IPS DF 4.7 (cell line): Measurements from ENCODE around the gene SEPHS2.
"Not testable (repeated sequence)": the region's sequence is repeated elsewhere in the genome, so short reads cannot be mapped to it uniquely, and the experiment has no call there.

ENCODE experiments used
- DNase-seq: peaks from one replicate; pipeline ENCODE4 v3.0.0-alpha.2; 2013; ENCODE audit warnings: low spot score; ENCODE audit errors: extremely low read depth

The SEPHS2 gene, protein sequence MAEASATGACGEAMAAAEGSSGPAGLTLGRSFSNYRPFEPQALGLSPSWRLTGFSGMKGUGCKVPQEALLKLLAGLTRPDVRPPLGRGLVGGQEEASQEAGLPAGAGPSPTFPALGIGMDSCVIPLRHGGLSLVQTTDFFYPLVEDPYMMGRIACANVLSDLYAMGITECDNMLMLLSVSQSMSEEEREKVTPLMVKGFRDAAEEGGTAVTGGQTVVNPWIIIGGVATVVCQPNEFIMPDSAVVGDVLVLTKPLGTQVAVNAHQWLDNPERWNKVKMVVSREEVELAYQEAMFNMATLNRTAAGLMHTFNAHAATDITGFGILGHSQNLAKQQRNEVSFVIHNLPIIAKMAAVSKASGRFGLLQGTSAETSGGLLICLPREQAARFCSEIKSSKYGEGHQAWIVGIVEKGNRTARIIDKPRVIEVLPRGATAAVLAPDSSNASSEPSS

DNA sequence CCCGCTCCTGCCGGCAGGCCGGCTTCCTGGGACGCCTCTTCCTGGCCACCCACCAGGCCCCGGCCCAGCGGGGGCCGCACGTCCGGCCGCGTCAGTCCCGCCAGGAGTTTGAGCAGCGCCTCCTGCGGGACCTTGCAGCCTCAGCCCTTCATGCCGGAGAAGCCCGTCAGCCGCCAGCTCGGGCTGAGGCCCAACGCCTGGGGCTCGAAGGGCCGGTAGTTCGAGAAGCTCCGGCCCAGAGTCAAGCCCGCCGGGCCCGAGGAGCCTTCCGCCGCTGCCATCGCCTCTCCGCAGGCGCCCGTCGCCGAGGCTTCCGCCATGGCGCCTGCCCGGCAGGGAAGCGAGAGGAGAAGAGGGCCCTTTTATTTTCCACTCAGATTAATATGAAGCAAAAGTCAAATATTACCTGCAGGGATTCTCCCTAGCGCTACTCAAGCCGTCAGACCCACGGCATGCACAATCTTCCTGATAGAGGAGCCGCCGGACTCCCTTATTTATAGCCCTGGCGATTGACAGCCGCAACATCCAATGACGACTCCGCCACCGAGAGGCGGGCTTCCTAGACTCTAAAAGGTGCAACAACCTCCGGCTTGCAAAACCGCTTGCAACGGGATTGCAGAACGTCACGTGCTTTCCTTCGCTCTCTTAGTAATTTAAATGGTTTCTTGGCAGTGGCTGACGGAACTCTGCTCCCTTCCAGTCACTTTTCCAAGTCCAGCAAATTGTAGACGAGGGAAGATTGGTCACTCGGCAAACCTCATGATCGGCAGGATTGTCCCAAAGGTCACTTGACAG, at the start of gene SEPHS2:
Gene SEPHS2, minus strand, starts transcription at position 467 of the 795 bp plus-strand sequence. Its CDS starts 147 bp downstream, at position 320.
- peak; percentile 92 for DNase-seq

DNA sequence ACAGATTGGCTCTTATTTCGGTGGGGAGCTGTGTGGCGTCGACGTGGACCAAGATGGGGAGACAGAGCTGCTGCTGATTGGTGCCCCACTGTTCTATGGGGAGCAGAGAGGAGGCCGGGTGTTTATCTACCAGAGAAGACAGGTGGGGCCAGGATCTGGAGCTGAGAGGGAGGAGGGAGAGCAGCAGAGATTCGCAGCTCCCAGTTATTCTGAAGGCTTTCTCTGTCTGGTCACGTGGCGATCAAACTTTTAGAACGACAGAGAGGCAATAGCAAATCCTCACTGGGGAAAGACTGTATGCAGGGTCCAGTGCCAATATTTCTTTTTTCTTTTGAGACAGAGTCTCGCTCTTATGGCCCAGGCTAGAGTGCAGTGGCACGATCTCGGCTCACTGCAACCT, 49.0 kb upstream of the SEPHS2 start:
- no peak for DNase-seq

DNA sequence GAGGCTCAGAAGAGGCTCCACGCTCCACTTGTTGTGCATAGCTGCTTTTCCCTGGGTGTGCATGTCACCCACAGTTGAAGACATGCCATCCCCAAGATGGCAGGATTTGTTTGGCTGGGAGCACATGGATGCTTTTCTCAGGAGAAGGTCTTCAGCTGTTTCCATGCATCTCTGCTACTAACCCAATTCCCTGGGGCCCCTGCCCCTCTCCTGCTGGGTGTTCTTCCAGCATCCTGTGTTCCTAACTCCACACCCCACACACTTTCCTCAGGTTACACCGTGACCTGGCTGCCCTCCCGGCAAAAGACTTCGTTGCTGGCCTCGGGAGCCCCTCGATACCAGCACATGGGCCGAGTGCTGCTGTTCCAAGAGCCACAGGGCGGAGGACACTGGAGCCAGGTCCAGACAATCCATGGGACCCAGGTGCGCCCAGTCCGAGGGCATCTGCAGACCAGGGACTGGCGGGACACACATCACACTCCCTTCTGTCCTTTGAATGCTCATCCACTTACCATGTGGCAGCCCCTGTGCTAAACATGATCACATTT, 48.3 kb upstream of the SEPHS2 start:
- no peak for DNase-seq

DNA sequence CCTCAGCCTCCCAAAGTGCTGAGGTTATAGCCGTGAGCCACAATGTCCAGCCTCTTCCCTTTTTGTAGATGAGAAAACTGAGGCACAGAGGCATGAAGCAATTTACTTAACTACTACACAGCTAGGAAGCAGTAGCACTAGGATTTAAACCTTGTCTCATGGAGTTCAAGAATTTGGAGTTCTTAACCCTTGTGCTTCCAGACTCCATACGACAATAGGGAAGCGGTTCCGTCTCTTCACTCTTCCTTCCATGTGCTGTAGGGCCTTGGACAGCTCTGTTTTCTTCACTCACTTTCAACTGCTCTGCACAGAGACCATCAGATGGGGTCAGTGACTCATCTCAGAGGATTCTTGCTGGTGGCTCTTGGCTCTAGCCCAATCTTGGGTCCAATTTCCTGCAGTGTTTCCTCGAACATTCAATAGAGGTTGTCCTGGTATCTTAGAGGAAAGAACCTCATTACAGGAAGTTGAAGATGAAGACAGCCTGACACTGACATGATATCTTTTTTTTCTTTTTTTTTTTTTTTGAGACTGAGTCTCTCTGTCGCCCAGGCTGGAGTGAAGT, 46.2 kb upstream of the SEPHS2 start:
- DNase-seq = no peak

DNA sequence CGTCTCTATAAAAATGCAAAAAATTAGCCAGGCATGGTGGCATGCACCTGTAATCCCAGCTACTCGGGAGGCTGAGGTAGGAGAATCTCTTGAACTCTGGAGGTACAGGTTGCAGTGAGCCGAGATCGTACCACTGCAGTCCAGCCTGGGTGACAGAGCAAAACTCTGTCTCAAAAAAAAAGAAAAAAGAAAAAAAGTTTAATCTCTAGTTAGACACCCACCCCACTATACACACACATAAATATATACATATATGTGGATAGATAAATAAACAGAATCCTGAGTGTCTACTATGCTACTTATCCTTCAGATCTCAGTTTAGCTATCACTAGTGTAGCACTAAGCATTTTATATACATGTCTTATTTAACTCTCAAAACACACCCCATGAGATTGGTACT, 45.6 kb upstream of the SEPHS2 start:
- DNase-seq = no peak

DNA sequence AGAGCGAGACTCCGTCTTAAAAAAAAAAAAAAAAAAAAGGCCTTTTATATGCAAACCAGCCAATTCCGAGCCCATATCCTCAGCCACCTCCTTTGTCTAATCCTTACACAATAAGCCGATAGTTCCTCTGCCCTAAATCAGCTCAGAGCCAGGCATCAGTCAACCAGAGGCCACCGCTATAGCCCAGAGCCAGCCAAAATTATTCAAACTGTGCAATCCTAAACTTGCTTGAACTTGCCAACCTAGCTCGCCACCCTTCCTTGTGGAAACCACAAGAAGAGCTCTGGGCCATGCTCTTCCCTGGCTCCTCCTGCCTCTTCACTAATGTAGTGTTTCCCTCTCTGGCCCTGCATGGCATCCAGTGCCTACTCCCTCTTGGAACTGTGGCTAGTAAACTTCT, 44.5 kb upstream of the SEPHS2 start:
- no peak for DNase-seq

DNA sequence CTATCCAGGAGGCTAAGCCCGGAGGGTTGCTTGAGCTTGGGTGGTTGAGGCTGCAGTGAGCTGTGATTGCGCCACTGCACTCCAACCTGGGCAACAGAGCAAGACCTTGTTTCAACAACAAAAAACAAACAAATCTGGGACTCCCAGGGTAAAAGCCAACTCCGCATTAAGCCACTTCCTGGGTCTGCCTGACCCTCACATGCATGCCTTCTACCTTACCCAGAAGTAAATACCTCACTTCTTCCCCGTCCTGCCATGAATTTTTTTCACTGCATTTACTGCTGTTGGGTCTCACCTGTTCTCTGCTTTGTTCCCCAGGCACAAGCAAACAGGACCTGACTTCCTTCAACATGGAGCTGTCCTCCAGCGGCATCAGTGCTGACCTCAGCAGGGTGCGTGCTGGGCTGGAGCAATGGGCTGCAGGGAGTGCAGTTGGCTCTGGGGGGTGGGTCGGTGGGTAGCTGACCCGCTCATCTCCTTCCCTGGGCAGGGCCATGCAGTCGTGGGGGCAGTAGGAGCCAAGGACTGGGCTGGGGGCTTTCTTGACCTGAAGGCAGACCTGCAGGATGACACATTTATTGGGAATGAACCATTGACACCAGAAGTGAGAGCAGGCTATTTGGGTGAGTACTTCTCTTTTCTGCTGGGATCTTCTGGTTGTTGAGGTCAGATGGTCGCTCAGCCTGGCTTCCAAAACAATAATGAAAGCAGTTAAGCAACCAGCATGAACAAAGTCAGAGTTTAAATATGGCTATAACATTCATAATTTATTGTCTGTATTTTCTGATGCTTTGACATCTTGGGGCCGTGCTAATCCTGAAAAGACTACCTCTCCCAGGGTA, 43.3 kb upstream of the SEPHS2 start:
- no peak for DNase-seq

DNA sequence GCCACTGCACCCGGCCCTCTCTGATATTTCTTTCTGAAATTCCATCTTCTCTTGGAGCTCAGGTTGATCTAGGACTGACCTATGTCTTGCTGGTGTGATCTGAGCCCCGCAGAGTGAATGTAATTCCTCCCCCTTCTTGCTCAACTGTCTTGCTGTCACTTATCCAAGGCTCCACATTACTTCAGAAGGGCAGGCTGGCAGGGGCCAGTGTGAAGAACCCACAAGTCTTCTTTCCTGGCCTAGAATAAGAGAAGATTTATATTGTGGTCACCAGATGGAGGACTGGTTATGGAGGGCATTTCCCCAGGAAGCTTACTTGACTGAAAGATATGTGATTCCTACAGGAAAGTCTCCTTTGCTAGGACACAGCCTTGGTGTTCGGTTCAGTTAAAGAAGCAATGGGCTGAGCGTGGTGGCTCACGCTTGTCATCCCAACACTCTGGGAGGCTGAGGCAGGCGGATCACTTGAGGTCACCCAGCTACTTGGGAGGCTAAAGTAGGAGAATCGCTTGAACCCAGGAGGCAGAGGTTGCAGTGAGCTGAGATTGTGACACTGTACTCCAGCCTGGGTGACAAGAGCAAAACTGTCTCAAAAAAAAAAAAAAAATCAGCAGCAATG, 40.3 kb upstream of the SEPHS2 start:
- no peak for DNase-seq

DNA sequence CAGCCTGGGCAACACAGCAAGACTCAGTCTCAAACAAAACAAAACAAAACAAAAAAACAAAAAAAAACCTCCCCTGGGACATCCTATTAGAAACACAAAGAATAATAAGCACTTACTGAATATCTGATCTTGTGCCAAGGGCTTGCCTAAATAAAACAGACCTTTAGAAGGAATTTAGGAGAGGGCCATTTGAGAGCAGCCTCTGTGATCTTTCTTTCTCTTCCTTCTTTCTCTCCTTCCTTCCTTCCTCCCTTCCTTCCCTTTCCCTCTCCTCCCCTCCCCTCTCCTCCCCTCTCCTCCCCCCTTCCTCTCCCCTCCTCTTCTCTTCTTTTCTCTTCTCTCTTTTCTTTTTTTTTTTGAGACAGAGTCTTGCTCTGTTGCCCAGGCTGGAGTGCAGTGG, 39.2 kb upstream of the SEPHS2 start:
- no peak for DNase-seq

DNA sequence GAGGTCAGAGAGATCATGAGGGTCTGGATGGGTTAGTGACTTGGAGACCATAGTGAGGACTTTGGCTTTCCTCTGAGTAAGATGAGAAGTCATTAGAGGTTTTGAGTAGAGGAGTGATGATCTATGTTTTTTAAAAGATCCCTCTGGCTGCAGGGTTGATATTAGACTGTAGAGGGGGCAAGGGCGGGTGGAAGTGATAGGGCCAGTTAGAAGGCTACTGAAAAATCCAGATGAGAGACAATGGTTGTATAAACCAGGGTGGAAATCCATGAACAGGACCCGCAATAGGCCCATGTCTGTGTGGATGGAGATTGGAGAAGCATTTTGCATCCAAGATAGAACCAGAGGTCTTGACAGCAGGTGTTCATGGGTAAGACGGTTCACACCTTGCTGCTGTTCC, 36.7 kb upstream of the SEPHS2 start:
- DNase-seq = no peak

DNA sequence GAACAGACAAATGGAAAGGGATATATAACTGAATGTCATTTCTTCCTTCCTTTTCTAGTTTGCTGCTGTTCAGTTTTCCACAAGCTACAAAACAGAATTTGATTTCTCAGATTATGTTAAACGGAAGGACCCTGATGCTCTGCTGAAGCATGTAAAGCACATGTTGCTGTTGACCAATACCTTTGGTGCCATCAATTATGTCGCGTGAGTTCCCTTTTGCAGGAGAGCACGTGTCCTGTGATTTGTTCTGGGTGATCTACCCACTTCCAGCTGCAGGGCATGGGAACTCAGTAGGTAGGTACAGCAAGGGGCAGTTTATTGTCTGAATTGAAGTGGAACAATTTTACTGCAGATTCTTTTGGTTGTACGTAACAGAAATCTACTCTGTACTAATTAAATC, 35.7 kb upstream of the SEPHS2 start:
- no peak for DNase-seq

DNA sequence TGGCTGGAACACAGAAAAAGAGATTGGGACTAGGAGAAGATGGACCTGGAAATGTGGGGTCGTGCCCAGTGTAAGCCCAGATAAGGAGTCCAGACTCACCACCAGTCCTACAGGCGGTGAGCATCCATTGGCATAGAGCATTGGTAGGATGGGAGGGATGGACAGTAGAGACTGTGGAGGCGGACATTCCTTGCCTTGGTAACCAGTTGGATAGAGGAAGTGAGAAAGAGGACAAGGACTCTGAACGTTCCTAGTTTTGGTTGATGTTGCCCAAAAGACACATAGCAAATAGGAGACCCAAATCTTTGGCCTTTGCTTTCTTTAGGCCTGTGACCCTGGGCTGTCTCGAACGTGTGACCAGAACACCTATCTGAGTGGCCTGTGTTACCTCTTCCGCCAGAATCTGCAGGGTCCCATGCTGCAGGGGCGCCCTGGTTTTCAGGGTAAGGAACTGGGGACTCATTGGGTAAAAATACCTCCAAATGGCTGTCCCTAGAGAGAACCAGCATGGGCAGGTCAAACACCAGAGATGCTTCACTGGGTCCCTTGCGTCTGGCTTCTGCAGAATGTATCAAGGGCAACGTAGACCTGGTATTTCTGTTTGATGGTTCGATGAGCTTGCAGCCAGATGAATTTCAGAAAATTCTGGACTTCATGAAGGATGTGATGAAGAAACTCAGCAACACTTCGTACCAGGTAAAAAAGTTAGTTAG, 33.2 kb upstream of the SEPHS2 start:
- DNase-seq = no peak

DNA sequence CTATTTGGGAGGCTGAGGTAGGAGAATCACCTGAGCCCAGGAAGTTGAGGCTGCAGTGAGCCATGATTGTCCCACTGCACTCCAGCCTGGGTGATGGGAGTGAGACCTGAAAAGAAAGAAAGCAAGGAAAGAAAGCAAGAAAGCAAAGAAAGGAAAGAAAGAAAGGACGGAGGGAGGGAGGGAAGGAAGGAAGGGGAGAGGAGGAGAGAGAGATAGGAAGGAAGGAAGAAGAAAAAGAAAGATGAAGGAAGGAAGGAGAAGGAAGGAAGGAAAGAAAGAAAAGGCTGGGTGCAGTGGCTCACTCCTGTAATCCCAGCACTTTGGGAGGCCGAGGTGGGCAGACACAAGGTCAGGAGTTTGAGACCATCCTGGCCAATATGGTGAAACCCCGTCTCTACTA, 32.1 kb upstream of the SEPHS2 start:
- not testable (repeated sequence) for DNase-seq

DNA sequence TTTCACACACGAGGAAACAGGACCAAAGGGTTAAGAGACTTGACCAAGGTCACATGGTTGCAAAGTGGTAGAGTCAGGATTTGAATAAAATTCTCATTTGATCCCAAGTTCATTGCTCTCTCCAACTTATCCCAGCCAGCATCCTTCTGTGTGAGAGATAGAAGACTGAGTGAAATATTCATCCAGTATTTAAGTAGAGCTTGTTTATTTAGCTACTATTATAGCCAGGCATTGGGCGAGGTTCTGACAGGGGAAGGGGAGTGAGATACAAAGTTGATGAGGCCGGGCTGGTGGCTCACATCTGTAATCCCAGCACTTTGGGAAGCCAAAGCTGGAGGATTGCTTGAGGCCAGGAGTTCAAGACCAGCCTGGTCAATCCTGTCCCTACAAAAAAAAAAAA, 31.3 kb upstream of the SEPHS2 start:
- DNase-seq = no peak

DNA sequence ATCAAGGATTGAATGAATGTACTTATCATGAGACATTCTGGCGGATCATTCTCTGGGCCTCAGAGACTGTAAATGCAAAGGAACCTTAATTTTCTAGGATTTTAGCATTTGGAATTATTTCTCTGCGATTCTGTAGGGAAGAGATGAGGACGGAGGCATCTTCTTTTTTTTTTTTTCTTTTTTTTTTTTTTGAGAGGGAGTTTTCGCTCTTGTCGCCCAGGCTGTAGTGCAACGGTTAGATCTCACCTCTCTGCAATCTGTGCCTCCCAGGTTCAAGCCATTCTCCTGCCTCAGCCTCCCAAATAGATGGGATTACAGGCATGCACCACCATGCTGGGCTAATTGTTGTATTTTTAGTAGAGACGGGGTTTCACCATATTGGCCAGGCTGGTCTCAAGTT, 29.0 kb upstream of the SEPHS2 start:
- DNase-seq = no peak

DNA sequence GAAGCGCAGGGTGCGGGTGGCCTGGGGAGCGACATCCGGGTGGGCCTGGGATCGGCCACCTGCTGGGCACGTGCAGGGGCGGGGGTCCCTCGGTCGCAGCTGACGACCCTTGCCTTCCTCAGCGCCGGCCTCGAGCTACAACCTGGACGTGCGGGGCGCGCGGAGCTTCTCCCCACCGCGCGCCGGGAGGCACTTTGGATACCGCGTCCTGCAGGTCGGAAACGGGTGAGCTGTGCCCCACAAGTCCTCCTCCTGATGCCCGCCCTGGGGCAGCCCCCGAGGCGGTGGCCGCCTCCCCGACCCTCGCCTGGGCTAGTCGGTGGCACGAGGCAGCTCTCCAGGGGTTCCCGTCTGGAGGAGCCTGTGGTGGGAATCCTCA, 28.4 kb upstream of the SEPHS2 start:
- no peak for DNase-seq

DNA sequence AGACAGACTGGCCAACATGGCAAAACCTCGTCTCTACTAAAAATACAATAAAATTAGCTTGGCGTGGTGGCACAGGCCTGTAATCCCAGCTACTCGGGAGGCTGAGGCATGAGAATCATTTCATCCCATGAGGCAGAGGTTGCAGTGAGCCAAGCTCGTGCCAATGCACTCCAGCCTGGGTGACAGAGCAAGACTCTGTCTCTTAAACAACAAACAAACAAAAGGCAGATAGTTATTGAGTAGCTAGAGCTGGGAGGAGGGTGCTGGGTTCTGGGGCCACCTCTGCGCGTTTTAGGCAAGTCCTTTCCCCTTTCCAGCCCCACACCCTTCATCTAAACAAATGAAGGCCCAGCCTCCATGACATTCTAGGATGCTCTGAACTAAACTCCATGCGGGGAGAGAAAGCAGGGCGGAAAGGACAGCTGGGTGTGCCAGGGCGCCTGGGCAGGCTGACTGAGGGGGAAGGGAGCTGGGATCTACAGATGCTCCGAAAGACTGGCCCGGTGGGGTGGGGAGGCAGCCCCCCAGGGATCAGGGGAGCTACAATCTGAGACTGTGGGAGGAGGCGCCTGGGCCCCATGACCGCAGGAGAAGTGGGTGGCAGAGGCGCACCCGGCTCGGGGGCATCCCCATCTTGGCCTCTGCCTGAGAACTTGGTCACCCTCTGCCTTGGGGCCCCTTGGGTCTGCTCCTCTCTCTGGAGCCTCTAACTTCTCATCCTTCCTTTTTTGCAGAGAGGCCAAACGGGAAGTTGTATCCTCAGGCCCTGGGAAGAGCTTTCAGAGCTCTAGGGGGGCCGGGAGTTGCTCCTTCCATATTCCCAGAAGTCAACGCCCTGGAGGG, 27.8 kb upstream of the SEPHS2 start:
- no peak for DNase-seq

DNA sequence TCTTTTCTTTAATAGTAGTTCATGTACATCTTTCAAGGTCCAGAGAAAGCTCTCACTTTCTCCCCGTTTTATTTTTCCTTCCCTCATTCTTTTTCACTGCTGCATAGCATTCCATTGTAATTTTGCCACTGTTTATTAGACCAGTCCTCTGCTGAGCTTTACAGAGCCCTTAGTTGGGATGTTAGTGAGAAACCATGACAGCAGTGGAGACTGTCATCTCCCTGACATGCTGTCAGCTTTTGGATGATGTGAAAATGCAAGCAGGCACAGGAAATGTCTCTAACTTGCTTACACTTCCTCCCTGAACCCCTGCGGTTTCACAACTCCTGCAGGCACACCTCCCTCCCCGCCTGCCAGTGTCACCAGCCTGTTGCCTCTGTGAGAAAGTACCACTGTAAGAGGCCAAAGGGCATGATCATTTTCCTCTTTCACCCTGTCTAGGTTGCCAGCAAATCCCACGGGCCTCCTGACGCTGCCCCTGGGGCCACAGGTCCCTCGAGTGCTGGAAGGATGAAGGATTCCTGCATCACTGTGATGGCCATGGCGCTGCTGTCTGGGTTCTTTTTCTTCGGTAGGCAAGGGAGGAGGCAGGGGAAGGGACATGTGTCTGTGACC, 26.8 kb upstream of the SEPHS2 start, which contains the start of gene ITGAL:
Gene ITGAL, plus strand, starts transcription at position 415 of the 615 bp plus-strand sequence. Its CDS starts 96 bp downstream, at position 511.
- DNase-seq = no peak

DNA sequence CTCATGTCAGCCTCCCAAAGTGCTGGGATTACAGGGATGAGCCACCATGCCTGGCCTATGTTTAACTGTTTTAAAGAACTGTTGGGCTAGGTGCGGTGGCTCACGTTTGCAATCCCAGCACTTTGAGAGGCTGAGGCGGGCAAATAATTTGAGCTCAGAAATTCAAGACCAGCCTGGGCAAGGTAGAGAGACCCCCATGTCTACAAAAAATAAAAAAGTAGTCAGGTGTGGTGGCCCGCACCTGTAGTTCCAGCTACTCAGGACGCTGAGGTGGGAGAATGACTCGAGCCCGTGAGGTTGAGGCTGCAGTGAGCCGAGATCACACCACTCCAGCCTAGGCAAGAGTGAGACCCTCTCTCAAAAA, 24.9 kb upstream of the SEPHS2 start:
- no peak for DNase-seq
